Endodermal cell (in vitro differentiated cells): ENCODE measurements around the gene KCNMA1. TPM values are rescaled to one million over a fixed set of nuclear protein-coding genes. Genes with fewer than 3 reads are reported as not detected.

Source experiments
- DNase-seq: peaks from one replicate; pipeline ENCODE4 v3.0.0-alpha.2; 2017
- H3K27ac ChIP-seq: 2 replicates; pipeline ENCODE4 v1.5.1; 2013; ENCODE audit warnings: mild to moderate bottlenecking, low read depth, low read length, moderate library complexity
- H3K27me3 ChIP-seq: 2 replicates; pipeline ENCODE4 v1.6.1; 2013; ENCODE audit warnings: mild to moderate bottlenecking, low read length, moderate library complexity; ENCODE audit not compliant: insufficient read depth, control insufficient read depth, poor library complexity, severe bottlenecking
- H3K36me3 ChIP-seq: 2 replicates; pipeline ENCODE4 v1.7.0; 2013; ENCODE audit warnings: mild to moderate bottlenecking, low read length, moderate library complexity; ENCODE audit not compliant: control insufficient read depth, insufficient read depth
- H3K4me1 ChIP-seq: one replicate; pipeline ENCODE4 v1.7.0; 2013; ENCODE audit warnings: low read length; ENCODE audit not compliant: control insufficient read depth, insufficient read depth
- H3K4me3 ChIP-seq: 2 replicates; pipeline ENCODE4 v1.5.1; 2013; ENCODE audit warnings: mild to moderate bottlenecking, low read length, moderate library complexity
- H3K9ac ChIP-seq: 2 replicates; pipeline ENCODE4 v1.6.1; 2013; ENCODE audit warnings: mild to moderate bottlenecking, low read length, moderate library complexity; ENCODE audit not compliant: poor library complexity, severe bottlenecking; ENCODE audit errors: extremely low read depth
- H3K9me3 ChIP-seq: 2 replicates; pipeline ENCODE4 v1.6.1; 2013; ENCODE audit warnings: mild to moderate bottlenecking, low read length, moderate library complexity; ENCODE audit not compliant: control insufficient read depth
- H3K27ac Mint-ChIP-seq: 2 replicates; pipeline ENCODE4 v1.8.0; 2020; ENCODE audit warnings: mixed read lengths
- H3K27me3 Mint-ChIP-seq: 2 replicates; pipeline ENCODE4 v1.8.0; 2021; ENCODE audit warnings: mild to moderate bottlenecking, mixed read lengths; ENCODE audit not compliant: insufficient read depth
- H3K36me3 Mint-ChIP-seq: 2 replicates; pipeline ENCODE4 v1.8.0; 2020; ENCODE audit warnings: low read depth, mixed read lengths
- H3K4me1 Mint-ChIP-seq: 2 replicates; pipeline ENCODE4 v1.8.0; 2020; ENCODE audit warnings: mixed read lengths
- H3K4me3 Mint-ChIP-seq: 2 replicates; pipeline ENCODE4 v1.8.0; 2020; ENCODE audit warnings: mild to moderate bottlenecking, moderate library complexity, mixed read lengths
- H3K9me3 Mint-ChIP-seq: 2 replicates; pipeline ENCODE4 v1.8.0; 2020; ENCODE audit warnings: mild to moderate bottlenecking, mixed read lengths
- CTCF ChIP-seq: fragments of 200-600 bp; sonication (generic); conservative IDR thresholded peaks from 2 replicates; pipeline ENCODE4 v1.5.0; 2021; ENCODE audit warnings: antibody characterized with exemption, mild to moderate bottlenecking
- WGBS, 2 experiments: methylation state at CpG; one replicate each; pipeline versions ENCODE4 v1.1.5 to v1.1.7; 2013; ENCODE audit warnings: missing lambda C conversion rate in 2 of 2, mixed read lengths in 1 of 2; ENCODE audit not compliant: insufficient coverage in 1 of 2, insufficient read length in 1 of 2; 5-methylcytosine and 5-hydroxymethylcytosine counted together
- total RNA-seq, 2 donors: library from RNA; stranded (reverse); fragmentation: NEBNext Ultra II Directional in 1 of 2; extraction: Animal tissue kit (Norgen Biotek cat#: 25700) in 1 of 2; gene quantifications; 2 replicates in 1 of 2; 3 replicates in 1 of 2; pipeline ENCODE4 v1.2.1, GENCODE V29; 2021

Gene KCNMA1
- total RNA-seq, 2 donors from 2014 or later: 0.55 to 1.3 TPM

GRCh38 chr10:77577666-77578229 is 59.9 kb downstream of the KCNMA1 start:
- Mint-ChIP-seq H3K4me1 (no peaks in the 10 kb centered on the region), H3K27me3 (no peaks in the 10 kb centered on the region), H3K9me3 (no peaks in the 10 kb centered on the region), H3K36me3 (no peaks in the 10 kb centered on the region), H3K27ac (no peak overlapping the region), H3K4me3 (no peak overlapping the region)
- 86 to 100% methylated on average over 1 of the region's 1 CpG for WGBS, 2 experiments
- no peak for DNase-seq
- TF ChIP-seq CTCF: no peak
- Histone ChIP-seq H3K9me3 (no peaks in the 10 kb centered on the region), H3K27ac (no peak overlapping the region), H3K27me3 (no peaks in the 10 kb centered on the region), H3K9ac (no peak overlapping the region), H3K4me1 (no peaks in the 10 kb centered on the region), H3K4me3 (no peak overlapping the region), H3K36me3 (no peaks in the 10 kb centered on the region)

- Histone ChIP-seq H3K27ac (no peak overlapping the region), H3K4me1 (no peaks in the 10 kb centered on the region), H3K9me3 (no peaks in the 10 kb centered on the region), H3K4me3 (no peak overlapping the region), H3K36me3 (no peaks in the 10 kb centered on the region), H3K27me3 (no peaks in the 10 kb centered on the region), H3K9ac (no peak overlapping the region)
- Mint-ChIP-seq H3K36me3 (no peaks in the 10 kb centered on the region), H3K27ac (no peak overlapping the region), H3K4me3 (no peak overlapping the region), H3K9me3 (no peaks in the 10 kb centered on the region), H3K27me3 (no peaks in the 10 kb centered on the region), H3K4me1 (no peaks in the 10 kb centered on the region)
- WGBS, 2 experiments: 90 to 97% methylated on average over 8 to 9 of the region's 9 CpGs
- no peak for TF ChIP-seq CTCF
- no peak for DNase-seq
Measured at GRCh38 chr10:77576444-77577032, 61.1 kb downstream of the KCNMA1 start.

- 96% methylated on average over 4 of the region's 4 CpGs; no CpG with 5 or more reads in 1 of the 2 experiments for whole genome bisulfite sequencing, 2 experiments
- Mint-ChIP-seq H3K27ac (no peak overlapping the region), H3K36me3 (no peaks in the 10 kb centered on the region), H3K27me3 (no peaks in the 10 kb centered on the region), H3K9me3 (no peaks in the 10 kb centered on the region), H3K4me3 (no peak overlapping the region), H3K4me1 (no peaks in the 10 kb centered on the region)
- Histone ChIP-seq H3K9ac (no peak overlapping the region), H3K4me1 (no peaks in the 10 kb centered on the region), H3K27me3 (no peaks in the 10 kb centered on the region), H3K36me3 (no peaks in the 10 kb centered on the region), H3K9me3 (no peaks in the 10 kb centered on the region), H3K27ac (no peak overlapping the region), H3K4me3 (no peak overlapping the region)
- DNase-seq: no peak
- TF ChIP-seq CTCF: no peak
Measured at GRCh38 chr10:77576007-77576367, 61.6 kb downstream of the KCNMA1 start.
